Left lung (tissue), 10 donors: ENCODE data around the gene NYNRIN. TPM values are rescaled to one million over a fixed set of nuclear protein-coding genes. Genes with fewer than 3 reads are reported as not detected.

Experiments used
- ATAC-seq: fragments of 200-7000 bp; cut with Tn5 transposase; one replicate; pipeline ENCODE4 v1.9.1; 2020; ENCODE audit warnings: moderate library complexity
- DNase-seq, 4 donors: peaks; one replicate each; pipeline ENCODE4 v3.0.0-alpha.2; 2013 to 2020
- H3K27ac ChIP-seq, 2 donors: fragments of 200-600 bp; sonication (generic) in 1 of 2; one replicate each; pipeline versions ENCODE4 v1.5.0 to v1.8.0; 2020 to 2021
- H3K27me3 ChIP-seq, 2 donors: fragments of 200-600 bp; sonication (generic) in 1 of 2; one replicate each; pipeline versions ENCODE4 v1.5.0 to v1.8.0; 2020 to 2021
- H3K36me3 ChIP-seq, 2 donors: fragments of 200-600 bp; sonication (generic) in 1 of 2; one replicate each; pipeline versions ENCODE4 v1.5.0 to v1.8.0; 2020 to 2021
- H3K4me1 ChIP-seq, 2 donors: fragments of 200-600 bp; one replicate each; pipeline ENCODE4 v1.8.0; 2021
- H3K4me3 ChIP-seq, 2 donors: fragments of 200-600 bp; sonication (generic) in 1 of 2; one replicate each; pipeline versions ENCODE4 v1.5.0 to v1.8.0; 2020 to 2021; ENCODE audit warnings: mild to moderate bottlenecking in 1 of 2
- H3K9me3 ChIP-seq, 2 donors: fragments of 200-600 bp; sonication (generic) in 1 of 2; one replicate each; pipeline versions ENCODE4 v1.5.0 to v1.8.0; 2020 to 2021
- CTCF ChIP-seq, 2 donors: fragments of 200-600 bp; sonication (generic) in 1 of 2; IDR thresholded peaks; one replicate each; pipeline versions ENCODE4 v1.5.0 to v1.8.0; 2021; ENCODE audit warnings: antibody characterized with exemption in 2 of 2
- intact Hi-C, 2 donors: fragments of 100-400 bp; cut with DNase I; formaldehyde crosslinking; loops; one replicate each; pipeline versions ENCODE4 v1.11.2 to v1.14.2; 2022
- polyA plus RNA-seq, 6 donors: library from polyadenylated mRNA; unstranded; fragments of 120-200 nt; gene quantifications; one replicate each; pipeline ENCODE4 v1.2.1, GENCODE V29; 2013; ENCODE audit not compliant: insufficient read length in 6 of 6
- total RNA-seq, 2 donors: library from RNA; stranded (reverse); fragmentation: NEBNext Ultra II Directional; extraction: Animal tissue kit (Norgen Biotek cat#: 25700); gene quantifications; one replicate each; pipeline ENCODE4 v1.2.1, GENCODE V29; 2021
- donor health status: DM: no; HTN: yes; CAD: no.
- donor health status: DM: no; HTN: no; CAD: no.

NYNRIN gene
- total and polyA plus RNA-seq, 8 donors, result 16.2 to 120 (median 91.9) TPM

GRCh38 chr14:24415421-24416253 is 16.8 kb downstream of the NYNRIN start:
- no peak for TF ChIP-seq CTCF (IDR thresholded peaks at IDR 0.05)
- H3K4me3 ChIP-seq, result no peak overlapping the region
- H3K9me3 ChIP-seq, result no peaks in the 10 kb centered on the region
- peaks cover 0 to 25% of the 10 kb centered on the region in 2 donors for H3K36me3 ChIP-seq
- intact Hi-C loops, result no loop called here
- DNase-seq (no peak), ATAC-seq (no peak)
- no peak overlapping the region for H3K27ac ChIP-seq
- no peaks in the 10 kb centered on the region for H3K27me3 ChIP-seq
- H3K4me1 ChIP-seq, result peaks cover 0 to 8% of the 10 kb centered on the region in 2 donors

- Histone ChIP-seq H3K9me3 (no peaks in the 10 kb centered on the region), H3K27ac (no peak overlapping the region), H3K4me1 (peaks cover 0 to 8% of the 10 kb centered on the region in 2 donors), H3K4me3 (no peak overlapping the region), H3K27me3 (no peaks in the 10 kb centered on the region), H3K36me3 (peaks cover 0 to 25% of the 10 kb centered on the region in 2 donors)
- intact Hi-C loops, result no loop called here
- no peak for TF ChIP-seq CTCF (IDR thresholded peaks at IDR 0.05)
- ATAC-seq (no peak), DNase-seq (no peak)
These were observed 17.6 kb downstream of the NYNRIN start for GRCh38 chr14:24416254-24416931.

DNA sequence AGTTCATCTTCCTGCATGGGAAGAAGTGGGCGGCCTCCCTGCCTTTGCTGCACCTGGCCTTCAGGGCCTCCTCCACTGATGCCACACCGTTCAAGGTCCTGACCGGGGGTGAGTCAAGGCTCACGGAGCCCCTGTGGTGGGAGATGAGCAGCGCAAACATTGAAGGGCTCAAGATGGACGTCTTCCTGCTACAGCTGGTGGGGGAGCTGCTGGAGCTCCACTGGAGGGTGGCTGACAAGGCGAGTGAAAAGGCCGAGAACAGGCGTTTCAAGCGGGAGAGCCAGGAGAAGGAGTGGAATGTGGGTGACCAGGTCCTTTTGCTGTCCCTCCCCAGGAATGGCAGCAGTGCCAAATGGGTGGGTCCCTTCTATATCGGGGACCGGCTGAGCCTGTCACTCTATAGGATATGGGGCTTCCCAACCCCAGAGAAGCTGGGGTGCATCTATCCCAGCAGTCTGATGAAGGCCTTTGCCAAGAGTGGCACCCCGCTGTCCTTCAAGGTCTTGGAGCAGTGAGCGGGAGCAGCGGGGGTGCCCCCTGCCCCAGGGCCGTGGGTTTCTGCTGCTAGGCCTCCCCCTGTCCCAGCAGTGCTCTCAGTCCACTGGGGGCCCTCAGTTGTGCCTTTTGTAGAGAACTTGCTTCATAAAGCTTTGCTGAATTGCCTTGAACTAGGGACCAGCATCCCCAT is 18.3 kb downstream of the NYNRIN start:
- no peak for DNase-seq
- Histone ChIP-seq H3K36me3 (peaks cover 0 to 25% of the 10 kb centered on the region in 2 donors), H3K27me3 (no peaks in the 10 kb centered on the region), H3K9me3 (no peaks in the 10 kb centered on the region), H3K4me1 (peaks cover 0 to 8% of the 10 kb centered on the region in 2 donors), H3K27ac (no peak overlapping the region), H3K4me3 (no peak overlapping the region)
- intact Hi-C loops, result no loop called here
- ATAC-seq, result no peak
- TF ChIP-seq CTCF (IDR thresholded peaks at IDR 0.05), result no peak

- Histone ChIP-seq H3K4me1 (peaks cover 0 to 13% of the 10 kb centered on the region in 2 donors), H3K27ac (no peak overlapping the region), H3K9me3 (no peaks in the 10 kb centered on the region), H3K27me3 (no peaks in the 10 kb centered on the region), H3K4me3 (no peak overlapping the region), H3K36me3 (peaks cover 0 to 25% of the 10 kb centered on the region in 2 donors)
- no peak for TF ChIP-seq CTCF (IDR thresholded peaks at IDR 0.05)
- DNase-seq (no peak), ATAC-seq (no peak)
- intact Hi-C loops, result no loop called here
These were observed 19.2 kb downstream of the NYNRIN start for GRCh38 chr14:24417832-24418491.
